Fibroblast of villous mesenchyme (primary cell): Measurements from ENCODE around the gene FRAS1. TPM values are rescaled to one million over a fixed set of nuclear protein-coding genes. Genes with fewer than 3 reads are reported as not detected.
A peak's percentile ranks its signal among the peaks of the same experiment; 100 is the strongest.
"Not testable (repeated sequence)": the region's sequence is repeated elsewhere in the genome, so short reads cannot be mapped to it uniquely, and the experiment has no call there.

Source experiments
- DNase-seq: peaks from one replicate; pipeline ENCODE4 v3.0.0-alpha.2; 2010; ENCODE audit warnings: low read depth
- H3K4me3 ChIP-seq: 2 replicates; pipeline ENCODE4 v1.5.1; 2011; ENCODE audit warnings: low read depth, mild to moderate bottlenecking, low read length
- CTCF ChIP-seq: IDR thresholded peaks from 2 replicates; pipeline ENCODE4 v1.5.1; 2012; ENCODE audit warnings: low read depth, mild to moderate bottlenecking, low read length; ENCODE audit not compliant: insufficient read depth
- total RNA-seq: library from RNA; depleted of rRNA; stranded (reverse); fragments of >200 nt; gene quantifications from 2 replicates; pipeline ENCODE4 v1.2.3, GENCODE V29; 2012

Gene FRAS1
- total RNA-seq, 1 donor = 1.3 TPM

- no peak for TF ChIP-seq CTCF
- DNase-seq = no peak
- no peak overlapping the region for H3K4me3 ChIP-seq
Observed at GRCh38 chr4:78543424-78544125, 486.5 kb downstream of the FRAS1 start.

GRCh38 chr4:78544678-78545077, 487.6 kb downstream of the FRAS1 start:
- peak; percentile 57 for DNase-seq
- no peak for TF ChIP-seq CTCF

GRCh38 chr4:78545275-78546246, 488.4 kb downstream of the FRAS1 start:
- H3K4me3 ChIP-seq = no peak overlapping the region
- no peak for TF ChIP-seq CTCF
- DNase-seq = peak; percentile 30

More at GRCh38 chr4:78544678-78545077, 487.6 kb downstream of the FRAS1 start:
- no peak overlapping the region for H3K4me3 ChIP-seq

GRCh38 chr4:78547899-78548298, 490.8 kb downstream of the FRAS1 start:
- not testable (repeated sequence) for H3K4me3 ChIP-seq, DNase-seq

GRCh38 chr4:78548889-78549288, 491.8 kb downstream of the FRAS1 start:
- not testable (repeated sequence) for DNase-seq, H3K4me3 ChIP-seq

- H3K4me3 ChIP-seq = peak within 1 kb of the TSS; percentile 71
- TF ChIP-seq CTCF = no peak
- DNase-seq = no peak
Observed at GRCh38 chr4:78551420-78552351, 494.6 kb downstream of the FRAS1 start, which contains the start of gene ANXA3. Gene ANXA3, plus strand, starts transcription at chr4:78551770. Its CDS starts 2,704 bp downstream, at chr4:78554474.

- no peak for TF ChIP-seq CTCF
- DNase-seq = no peak
- H3K4me3 ChIP-seq = peak overlapping the region; percentile 71
Observed at GRCh38 chr4:78552389-78553042, 495.4 kb downstream of the FRAS1 start.
